AG10803 (cell line): ENCODE data around the gene NUBP2.

Experiments used
- DNase-seq: peaks from one replicate; pipeline ENCODE4 v3.0.0; 2010; ENCODE audit warnings: low read depth
- H3K4me3 ChIP-seq: 2 replicates; pipeline ENCODE4 v1.5.1; 2011; ENCODE audit warnings: mild to moderate bottlenecking, low read length, control low read depth
- TF ChIP-seq, protein P1 (sequence below): conservative IDR thresholded peaks from 2 replicates; pipeline ENCODE4 v1.5.1; 2011; ENCODE audit warnings: mild to moderate bottlenecking, low read length, control low read depth, inconsistent platforms

NUBP2 gene

DNA sequence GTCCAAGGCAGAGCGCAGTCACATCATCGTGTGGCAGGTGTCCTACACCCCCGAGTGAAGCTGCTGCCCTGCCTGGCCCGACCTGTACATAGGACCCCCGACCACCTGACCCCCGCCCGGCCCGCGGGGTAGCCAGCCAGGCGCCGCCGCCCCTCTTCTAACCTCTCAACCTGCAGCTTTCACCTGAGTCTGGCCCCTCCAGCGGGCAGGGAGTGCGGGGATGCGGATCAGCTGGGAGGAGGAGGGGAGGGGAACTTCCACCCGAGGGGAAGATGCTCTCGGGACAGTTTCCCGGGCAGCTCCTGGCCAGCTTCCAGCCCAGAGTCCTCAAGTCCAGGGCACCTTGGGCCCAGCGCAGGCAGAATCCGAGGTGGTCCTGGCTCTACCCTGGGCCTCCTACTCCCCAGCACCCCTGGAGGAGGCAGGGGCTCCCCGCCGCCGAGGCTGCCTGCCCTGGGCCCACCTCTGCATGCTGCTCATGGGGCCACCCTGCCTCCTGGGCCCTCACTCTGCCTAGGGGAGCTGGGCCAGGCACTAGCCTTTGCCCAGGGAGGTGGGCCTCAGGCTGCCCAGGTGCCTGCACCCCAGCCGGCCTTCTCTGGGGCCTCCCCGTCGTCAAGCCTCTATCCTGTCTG is 13.9 kb upstream of the NUBP2 start:
- TF ChIP-seq, protein P1, sequence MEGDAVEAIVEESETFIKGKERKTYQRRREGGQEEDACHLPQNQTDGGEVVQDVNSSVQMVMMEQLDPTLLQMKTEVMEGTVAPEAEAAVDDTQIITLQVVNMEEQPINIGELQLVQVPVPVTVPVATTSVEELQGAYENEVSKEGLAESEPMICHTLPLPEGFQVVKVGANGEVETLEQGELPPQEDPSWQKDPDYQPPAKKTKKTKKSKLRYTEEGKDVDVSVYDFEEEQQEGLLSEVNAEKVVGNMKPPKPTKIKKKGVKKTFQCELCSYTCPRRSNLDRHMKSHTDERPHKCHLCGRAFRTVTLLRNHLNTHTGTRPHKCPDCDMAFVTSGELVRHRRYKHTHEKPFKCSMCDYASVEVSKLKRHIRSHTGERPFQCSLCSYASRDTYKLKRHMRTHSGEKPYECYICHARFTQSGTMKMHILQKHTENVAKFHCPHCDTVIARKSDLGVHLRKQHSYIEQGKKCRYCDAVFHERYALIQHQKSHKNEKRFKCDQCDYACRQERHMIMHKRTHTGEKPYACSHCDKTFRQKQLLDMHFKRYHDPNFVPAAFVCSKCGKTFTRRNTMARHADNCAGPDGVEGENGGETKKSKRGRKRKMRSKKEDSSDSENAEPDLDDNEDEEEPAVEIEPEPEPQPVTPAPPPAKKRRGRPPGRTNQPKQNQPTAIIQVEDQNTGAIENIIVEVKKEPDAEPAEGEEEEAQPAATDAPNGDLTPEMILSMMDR, result no peak

DNA sequence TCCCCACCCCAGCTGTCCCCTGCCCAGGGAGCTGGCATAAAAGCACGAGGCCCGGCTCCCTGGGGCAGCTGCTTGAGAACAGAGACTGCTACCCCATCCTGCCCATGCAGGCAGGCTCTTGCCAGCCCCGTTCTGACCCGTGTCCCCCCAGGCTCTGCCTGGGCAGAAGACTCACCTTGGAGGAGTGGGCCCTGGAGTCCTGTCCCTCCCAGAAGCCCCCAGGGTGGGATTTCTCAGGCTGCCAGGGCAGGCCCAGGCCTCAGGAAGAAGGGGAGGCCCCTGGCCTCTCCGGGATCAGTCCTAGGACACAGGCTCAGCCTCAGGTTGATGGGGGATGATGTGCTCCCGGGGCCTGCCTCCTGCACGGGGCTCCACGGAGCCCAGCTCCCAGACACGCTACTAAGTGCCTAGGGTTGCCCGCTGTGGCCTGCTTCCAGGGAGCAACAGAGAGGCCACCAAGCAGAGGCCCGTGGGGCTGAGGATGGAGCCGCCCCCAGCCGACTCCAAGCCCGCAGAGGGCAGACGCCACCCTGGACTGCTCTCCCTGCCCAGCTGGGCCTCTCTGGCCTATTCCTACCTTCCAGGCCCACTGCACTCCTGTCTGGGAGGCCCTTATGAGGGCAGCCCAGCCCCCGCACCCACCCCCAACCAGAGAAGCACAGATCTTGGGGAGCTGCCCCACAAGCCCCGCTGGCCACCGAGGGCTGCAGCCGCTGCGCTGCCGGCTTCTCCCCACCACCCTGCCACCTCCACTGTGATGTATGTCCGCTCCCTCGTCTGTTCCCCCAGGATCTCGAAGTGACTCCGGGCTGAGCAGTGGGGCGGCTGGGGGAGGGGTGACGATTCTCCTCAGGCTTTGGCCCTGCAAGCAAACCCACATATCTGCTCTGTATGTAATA is 13.1 kb upstream of the NUBP2 start:
- no peak for DNase-seq
- TF ChIP-seq, protein P1, result no peak
- H3K4me3 ChIP-seq, result no peak overlapping the region

More for the DNA sequence above, 13.9 kb upstream of the NUBP2 start:
- H3K4me3 ChIP-seq, result no peak overlapping the region
- no peak for DNase-seq

DNA sequence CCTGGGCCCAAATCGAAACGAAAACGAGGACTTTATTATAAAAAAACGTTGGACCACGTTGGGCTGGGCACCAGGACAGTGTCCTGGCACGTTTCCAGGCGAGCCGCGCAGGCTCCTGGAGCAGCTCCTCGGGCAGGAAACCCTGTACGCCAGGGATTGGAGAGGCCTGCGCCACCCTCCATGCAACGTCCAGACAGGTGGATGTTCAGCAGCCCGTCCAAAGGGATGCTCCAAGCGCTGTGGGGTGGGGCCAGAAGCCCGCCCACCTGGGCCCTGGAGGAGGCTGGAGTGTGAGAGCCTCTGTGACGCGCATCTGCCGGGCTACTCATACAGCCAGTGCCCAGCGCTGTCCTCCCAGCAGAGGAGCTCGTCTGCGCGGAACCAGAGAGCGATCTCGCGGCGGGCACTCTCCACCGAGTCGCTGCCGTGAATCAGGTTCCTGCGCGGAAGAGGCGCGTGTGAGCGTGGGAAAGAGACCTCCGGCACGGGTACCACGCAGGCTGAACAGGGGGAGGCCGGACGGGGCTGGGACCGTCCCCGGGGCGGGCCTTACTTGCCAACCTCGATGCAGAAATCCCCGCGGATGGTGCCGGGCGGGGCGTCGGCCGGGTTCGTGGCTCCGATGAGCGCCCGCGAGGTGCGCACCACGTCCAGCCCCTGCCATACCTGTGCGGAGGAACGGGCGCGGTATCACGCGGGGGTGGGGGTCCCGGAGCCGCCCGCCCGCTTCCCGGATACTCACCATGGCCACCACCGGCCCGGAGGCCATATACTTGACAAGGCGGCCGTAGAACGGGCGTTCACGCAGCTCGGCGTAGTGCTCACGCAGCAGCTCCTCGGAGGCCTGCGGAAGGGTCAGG is 12.2 kb upstream of the NUBP2 start:
- H3K4me3 ChIP-seq, result peak overlapping the region; percentile 76
- TF ChIP-seq, protein P1, result 0 out of 2 replicates have a peak, but pooled peaks have one; percentile 1
- peak; percentile 51 for DNase-seq

GRCh38 chr16:1771188-1771863 is 11.4 kb upstream of the NUBP2 start, which contains the start of gene NME3:
NME3 (minus strand) TSS chr16:1771543; CDS start chr16:1771534, 9 bp downstream.
- TF ChIP-seq, protein P1, result no peak
- DNase-seq, result peak; percentile 54
- peak within 1 kb of the TSS; percentile 76 for H3K4me3 ChIP-seq

GRCh38 chr16:1771864-1772361 is 10.8 kb upstream of the NUBP2 start:
- H3K4me3 ChIP-seq, result peak overlapping the region; percentile 76
- no peak for DNase-seq
- TF ChIP-seq, protein P1, result no peak

DNA sequence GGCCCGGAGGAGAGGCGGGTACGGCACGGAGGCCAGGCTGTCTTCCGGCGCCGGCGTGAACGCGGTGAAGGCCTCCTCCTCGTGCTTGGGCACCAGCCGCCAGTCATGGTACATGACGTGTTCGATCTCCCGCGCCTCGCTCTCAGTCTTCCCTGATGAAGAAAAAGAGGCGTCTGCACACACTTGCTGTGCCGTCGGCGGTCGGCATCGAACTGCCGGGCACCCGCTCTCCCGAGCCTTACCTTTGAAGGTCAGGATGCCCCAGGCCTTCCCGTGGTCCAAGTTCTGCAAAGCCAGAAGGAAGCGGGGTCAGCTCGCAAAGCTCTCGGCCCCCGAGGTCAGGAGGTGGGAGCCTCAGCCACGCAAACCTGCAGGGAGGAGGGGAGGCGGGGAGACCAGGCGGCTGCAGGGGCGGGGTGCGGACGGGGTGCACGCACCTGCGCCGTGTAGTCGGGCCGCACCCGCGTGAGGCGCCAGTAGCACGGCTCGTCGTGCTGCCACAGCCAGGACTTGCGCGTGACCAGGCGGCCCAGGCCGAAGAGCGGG is 10.3 kb upstream of the NUBP2 start, which contains the start of gene EME2:
TSS of gene EME2 (plus strand) at position 449 of the 546 bp plus-strand sequence. CDS start 418 bp downstream, outside the sequence.
- TF ChIP-seq, protein P1, result no peak
- DNase-seq, result no peak
- H3K4me3 ChIP-seq, result peak within 1 kb of the TSS; percentile 76
